SK-MEL-5 (cell line): Measurements from ENCODE around the gene RPS29. TPM values are rescaled to one million over a fixed set of nuclear protein-coding genes. Genes with fewer than 3 reads are reported as not detected.
"Not testable (repeated sequence)": the region's sequence is repeated elsewhere in the genome, so short reads cannot be mapped to it uniquely, and the experiment has no call there.

Source experiments
- DNase-seq: peaks from one replicate; pipeline ENCODE4 v3.0.0-alpha.2; 2016; ENCODE audit warnings: low read depth, low spot score
- in situ Hi-C: cut with HindIII; loops from 2 replicates; pipeline ENCODE4 v1.10.0; 2016; ENCODE audit warnings: low sequenced_read_pairs, high pct_unique_total_duplicates, low pct_unique_long_range_greater_than_20kb
- polyA plus RNA-seq, 2 experiments: library from polyadenylated mRNA; depleted of rRNA; stranded (reverse); fragments of >200 nt; gene quantifications; 2 replicates each; pipeline ENCODE4 v1.2.3, GENCODE V29; 2015
- total RNA-seq: library from RNA; depleted of rRNA; stranded (reverse); fragments of >200 nt; shearing (Covaris generic); gene quantifications from 2 replicates; pipeline ENCODE4 v1.2.3, GENCODE V29; 2014; rRNA removed

Gene RPS29
- 1,995 and 2,116 TPM in 2 replicates for total RNA-seq
- polyA plus RNA-seq (2015; cell fraction: cytosol; rRNA removed), result 7,547 and 9,508 TPM in 2 replicates
- polyA plus RNA-seq (2015; cell fraction: nucleus; rRNA removed), result 1,471 and 1,614 TPM in 2 replicates

DNA sequence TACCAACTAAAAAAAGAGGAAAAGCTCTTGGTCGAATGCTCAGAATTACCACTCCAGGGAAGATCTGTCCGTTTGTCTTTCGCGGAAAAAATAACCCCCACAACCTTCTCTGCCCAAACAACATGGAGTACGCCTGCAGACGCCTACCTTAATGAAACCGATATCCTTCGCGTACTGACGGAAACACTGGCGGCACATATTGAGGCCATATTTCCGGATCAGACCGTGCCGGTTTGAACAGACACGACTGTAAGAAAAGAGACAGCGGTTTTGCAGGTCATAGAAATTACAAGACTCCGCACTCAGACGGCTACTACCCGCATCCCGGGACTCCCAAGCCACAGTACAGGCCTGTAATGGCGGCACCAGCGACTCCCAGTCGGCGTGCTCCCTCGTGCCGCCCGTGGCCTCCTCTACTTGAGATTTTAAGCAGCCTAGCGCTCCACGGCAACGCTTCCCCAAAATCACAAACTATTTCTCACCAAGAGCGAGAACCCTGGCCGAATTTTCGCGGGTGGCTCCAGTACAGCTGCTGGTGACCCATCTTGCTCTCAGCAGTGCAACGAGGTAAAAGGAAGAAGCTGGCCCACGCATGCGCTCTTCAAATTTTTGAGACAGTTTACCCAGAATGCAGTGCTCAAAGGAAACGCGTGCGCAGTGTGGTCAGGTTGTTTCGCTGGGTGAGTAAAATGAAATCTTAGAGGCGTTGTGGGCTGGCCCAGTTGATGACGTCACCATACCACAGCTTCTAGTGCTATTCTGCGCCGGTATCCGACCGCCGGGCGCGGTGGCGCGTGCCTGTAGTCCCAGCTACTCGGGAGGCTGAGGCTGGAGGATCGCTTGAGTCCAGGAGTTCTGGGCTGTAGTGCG, at the start of gene RPS29:
Gene RPS29, minus strand, starts transcription at position 578 of the 870 bp plus-strand sequence. Its CDS starts 34 bp downstream, at position 544.
- in situ Hi-C loops, result no loop called here
- peak; percentile 99 for DNase-seq

DNA sequence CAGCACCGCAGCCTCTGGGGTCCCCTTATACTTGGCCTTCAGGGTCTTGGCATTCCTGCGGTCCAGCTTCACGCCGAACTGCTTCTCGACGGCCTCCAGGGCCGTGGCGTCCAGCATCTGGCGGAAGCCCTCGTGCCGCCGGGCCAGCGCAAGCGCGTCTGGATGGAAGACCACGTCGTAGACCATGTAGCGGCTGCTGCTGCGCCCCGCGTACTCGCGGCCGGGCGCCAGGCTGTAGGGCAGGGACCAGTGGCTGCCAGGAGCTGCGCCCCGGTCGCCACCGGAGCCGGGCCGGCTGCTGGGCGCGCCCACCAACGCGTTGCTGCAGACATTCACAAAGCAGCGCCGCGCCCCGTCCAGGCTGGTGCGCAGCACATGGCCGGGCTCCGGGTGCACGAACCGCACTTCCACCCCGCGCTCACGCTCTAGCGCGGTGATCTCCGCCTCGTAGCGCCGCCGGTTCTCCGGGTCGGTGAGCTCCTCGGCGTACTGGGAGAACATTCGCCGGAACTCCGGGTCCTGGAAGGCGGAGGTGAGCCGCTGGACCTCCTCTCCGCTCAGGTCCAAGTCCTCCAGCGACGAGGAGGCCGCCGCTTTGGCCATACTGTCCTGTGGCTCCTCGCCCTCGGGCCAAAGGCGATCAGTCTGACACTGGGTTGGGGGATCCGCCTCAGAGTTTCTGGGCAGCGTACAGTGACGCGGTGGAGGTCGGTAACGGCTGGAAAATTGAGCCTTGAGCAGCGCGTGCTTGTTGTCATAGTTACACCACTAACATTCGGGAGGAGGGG, 48.6 kb upstream of the RPS29 start, which contains the start of gene DNAAF2:
Gene DNAAF2, minus strand, starts transcription at position 698 of the 788 bp plus-strand sequence. Its CDS starts 95 bp downstream, at position 603.
- in situ Hi-C loops, result no loop called here
- DNase-seq, result peak; percentile 66

DNA sequence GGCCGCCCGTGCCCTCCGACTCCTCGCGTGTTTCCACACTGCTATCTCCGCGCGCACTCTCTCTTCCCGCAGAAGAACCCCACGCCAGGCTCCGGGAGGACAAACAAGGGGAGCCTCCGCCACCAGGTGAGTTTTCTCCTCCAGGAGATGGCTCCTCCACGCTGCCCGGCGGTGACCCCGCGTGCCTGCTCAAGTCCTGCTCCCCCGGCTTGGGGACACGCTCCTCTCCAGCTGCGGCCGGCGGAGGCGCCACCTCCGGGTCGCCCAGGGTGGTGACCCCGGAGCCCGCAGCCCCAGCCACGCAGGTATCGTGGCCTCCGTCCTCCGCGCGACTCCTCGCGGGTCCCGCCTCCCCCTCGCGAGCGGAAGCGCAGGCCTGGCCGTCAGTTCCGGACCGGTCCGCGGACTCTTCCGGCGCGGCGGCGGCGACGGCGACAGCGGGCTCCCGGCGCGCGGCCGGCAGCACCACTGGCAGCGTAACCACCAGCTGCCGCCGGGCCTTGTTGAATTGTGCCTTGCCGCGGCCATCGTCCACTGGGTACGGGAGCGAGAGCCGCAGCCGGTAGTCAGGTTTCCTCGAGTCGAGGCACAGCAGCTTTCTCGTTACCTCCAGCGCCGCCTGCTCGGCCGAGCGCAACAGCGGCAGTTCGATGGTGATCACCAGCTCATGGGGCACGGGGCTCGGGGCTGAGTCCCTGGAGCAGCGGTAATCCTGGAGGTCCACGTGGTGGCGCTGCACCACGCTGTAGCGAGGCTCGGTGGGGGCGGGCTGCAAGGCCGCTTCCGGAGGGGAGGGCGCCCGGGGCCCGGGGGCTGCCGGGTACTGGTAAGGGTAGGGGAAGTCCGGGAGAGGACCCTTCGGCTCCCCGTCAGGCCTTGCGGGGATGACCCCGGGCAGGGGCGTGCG, 47.7 kb upstream of the RPS29 start:
- in situ Hi-C loops, result no loop called here
- DNase-seq, result peak; percentile 92

- DNase-seq, result no peak
- in situ Hi-C loops, result no loop called here
Observed at GRCh38 chr14:49623941-49624839, 38.0 kb upstream of the RPS29 start.

GRCh38 chr14:49623387-49623786, 37.2 kb upstream of the RPS29 start:
- DNase-seq, result no peak
- in situ Hi-C loops, result no loop called here

DNA sequence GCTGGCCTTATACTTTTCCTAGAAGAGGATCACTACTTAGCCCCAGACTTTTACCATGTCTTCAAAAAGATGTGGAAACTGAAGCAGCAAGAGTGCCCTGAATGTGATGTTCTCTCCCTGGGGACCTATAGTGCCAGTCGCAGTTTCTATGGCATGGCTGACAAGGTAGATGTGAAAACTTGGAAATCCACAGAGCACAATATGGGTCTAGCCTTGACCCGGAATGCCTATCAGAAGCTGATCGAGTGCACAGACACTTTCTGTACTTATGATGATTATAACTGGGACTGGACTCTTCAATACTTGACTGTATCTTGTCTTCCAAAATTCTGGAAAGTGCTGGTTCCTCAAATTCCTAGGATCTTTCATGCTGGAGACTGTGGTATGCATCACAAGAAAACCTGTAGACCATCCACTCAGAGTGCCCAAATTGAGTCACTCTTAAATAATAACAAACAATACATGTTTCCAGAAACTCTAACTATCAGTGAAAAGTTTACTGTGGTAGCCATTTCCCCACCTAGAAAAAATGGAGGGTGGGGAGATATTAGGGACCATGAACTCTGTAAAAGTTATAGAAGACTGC, 35.9 kb upstream of the RPS29 start:
- no peak for DNase-seq
- in situ Hi-C loops, result no loop called here

- in situ Hi-C loops, result no loop called here
- peak; percentile 40 for DNase-seq
Observed at GRCh38 chr14:49621114-49621881, 35.1 kb upstream of the RPS29 start.

DNA sequence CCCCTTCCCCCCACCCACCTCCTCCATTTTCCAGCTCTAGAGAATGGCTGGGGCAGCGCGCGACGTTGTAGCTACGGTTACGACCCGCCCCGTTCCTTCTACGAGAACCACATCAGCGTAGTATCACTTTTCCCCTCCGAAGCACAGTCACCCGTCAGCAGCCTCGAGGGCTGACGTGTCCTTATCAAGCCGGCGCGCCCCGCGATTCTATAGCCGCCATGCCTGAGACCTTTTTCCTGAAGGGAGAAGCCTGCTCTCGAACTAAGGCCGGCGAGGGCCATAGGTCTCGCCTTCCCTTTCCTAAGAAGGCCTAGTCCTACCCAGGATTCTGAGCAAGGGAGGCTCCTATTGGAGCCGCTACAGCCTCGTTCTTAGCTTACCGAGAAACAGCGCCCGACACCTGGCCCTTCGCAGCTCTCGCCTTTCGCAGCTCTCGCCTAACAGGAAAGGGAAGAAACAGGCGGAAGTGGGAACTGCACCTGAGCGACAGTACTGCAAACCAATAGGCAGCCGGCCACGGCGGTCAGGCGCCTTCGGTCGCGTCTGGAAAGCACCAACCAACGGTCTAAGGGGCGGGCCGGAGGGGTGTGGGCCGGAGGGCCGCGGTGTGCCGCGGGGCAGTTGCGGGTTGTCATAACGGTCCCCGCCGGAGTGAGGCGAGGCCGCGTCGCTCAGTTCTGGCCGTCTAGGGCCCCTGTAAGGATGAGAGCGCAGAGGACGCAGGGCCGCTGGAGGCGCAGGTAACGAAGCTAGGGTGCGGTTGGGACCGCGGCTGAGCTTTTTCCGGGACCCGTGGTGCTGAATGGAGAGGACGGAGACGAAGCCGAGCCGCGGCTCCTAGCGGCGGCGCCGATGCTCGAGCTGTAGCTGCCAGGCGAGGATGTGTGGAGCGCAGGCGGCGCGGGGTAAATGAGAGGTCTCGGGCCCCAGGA, 34.3 kb upstream of the RPS29 start, which contains the start of the genes MGAT2 and RPL36AL:
Gene MGAT2, plus strand, starts transcription at position 618 of the 932 bp plus-strand sequence. CDS start 470 bp downstream, outside the sequence.
Gene RPL36AL, minus strand, starts transcription at position 445 of the 932 bp plus-strand sequence. CDS start 1,522 bp downstream, outside the sequence.
- peak; percentile 96 for DNase-seq
- in situ Hi-C loops, result no loop called here

DNA sequence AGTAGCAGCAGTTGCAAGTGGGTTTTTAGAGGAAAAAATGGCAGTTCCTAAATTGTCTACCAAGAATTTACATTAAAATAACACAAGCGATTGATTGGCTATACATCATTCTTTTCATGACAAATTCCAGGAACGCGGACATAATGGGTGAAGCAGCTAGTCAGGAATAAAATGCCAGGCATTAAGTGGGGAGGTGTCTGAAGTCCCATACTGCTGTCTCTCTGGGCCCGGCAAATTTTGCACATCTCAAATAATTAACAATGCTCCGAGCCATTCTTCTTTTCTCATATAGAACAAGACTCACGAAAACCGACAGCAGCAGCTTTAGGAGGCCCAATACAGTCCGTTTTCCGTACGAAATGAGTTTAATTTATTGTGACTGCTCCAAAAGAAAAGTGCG, 33.5 kb upstream of the RPS29 start:
- in situ Hi-C loops, result no loop called here
- no peak for DNase-seq

DNA sequence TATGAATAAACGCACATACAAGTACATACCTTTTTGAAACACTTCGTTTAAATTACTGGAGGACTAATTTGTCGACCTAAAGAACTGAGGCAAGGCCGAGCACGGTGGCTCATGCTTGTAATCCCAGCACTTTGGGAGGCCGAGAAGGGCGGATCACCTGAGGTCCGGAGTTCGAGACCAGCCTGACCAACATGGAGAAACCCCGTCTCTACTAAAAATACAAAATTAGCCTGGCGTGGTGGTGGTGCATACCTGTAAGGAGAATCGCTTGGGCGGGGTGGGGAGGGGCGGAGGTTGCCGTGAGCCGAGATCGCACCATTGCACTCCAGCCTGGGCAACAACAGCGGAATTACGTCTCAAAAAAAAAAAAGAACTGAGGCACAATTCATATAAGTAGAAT, 33.1 kb upstream of the RPS29 start:
- in situ Hi-C loops, DNase-seq: not testable (repeated sequence)

GRCh38 chr14:49617852-49618519, 31.8 kb upstream of the RPS29 start:
- DNase-seq, result no peak
- in situ Hi-C loops, result no loop called here

DNA sequence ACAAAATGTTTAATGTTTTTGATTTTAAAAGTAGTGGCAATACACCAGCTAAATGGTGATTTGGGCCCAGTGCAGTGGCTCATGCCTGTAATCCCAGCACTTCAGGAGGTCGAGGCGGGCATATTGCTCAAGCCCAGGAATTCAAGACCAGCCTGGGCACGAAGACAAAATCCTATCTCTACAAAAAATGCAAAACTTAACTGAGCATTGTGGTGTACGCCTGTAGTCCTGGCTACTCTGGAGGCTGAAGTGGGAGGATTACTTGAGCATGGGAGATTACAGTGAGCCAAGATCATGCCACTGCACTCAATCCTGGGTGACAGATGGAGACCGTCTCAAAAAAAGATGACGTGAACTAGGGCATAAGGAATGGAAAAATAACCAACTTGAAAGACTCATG, 29.6 kb upstream of the RPS29 start:
- no peak for DNase-seq
- in situ Hi-C loops, result no loop called here

DNA sequence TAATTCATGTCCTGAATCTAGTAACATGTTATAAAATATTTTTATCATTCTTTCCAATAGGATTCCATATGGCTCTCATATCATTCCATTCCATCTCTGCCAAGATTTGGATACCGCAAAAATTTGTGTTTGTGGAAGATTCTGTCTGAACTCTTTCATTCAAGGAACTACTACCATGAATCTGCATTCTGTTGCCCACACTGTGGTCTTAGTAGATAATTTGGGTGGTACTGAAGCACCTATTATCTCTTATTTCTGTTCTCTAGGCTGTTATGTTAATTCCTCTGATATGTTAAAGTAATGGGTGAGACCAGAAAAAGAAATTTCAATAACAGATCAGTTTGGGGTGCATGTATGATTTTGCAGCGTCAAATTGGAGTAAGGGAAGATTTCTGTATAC, 28.0 kb upstream of the RPS29 start:
- DNase-seq, result no peak
- in situ Hi-C loops, result no loop called here

DNA sequence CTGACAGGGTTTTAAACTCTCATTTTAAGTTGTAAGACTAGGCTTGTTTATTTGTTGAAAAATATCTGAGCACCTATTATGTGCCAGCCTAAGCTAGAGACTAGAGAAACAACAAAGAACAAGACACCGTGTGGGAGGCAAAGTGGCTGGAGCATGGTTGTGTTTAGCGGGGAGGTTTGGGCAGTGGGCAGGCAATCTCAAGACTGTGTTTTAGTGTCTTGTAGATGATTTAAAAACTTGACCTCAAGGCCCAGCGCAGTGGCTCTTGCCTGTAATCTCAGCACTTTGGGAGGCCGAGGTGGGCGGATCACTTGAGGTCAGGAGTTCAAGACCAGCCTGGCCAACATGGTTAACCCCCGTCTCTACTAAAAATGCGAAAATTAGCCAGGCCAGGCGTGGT, 26.5 kb upstream of the RPS29 start:
- in situ Hi-C loops, result no loop called here
- DNase-seq, result no peak
